HTERT RPE-1 (cell line): ENCODE measurements around the gene RASA3.
"Not testable (repeated sequence)": the region's sequence is repeated elsewhere in the genome, so short reads cannot be mapped to it uniquely, and the experiment has no call there.

Experiments
- in situ Hi-C: fragments of 300-500 bp; cut with MboI; formaldehyde crosslinking; loops from 4 replicates; pipeline ENCODE4 v1.14.3; 2020; ENCODE audit warnings: low sequenced_read_pairs

RASA3 gene

GRCh38 chr13:114155926-114156883 is 23.8 kb upstream of the RASA3 start:
- in situ Hi-C loops = no loop called here

GRCh38 chr13:114155320-114155719 is 22.9 kb upstream of the RASA3 start:
- in situ Hi-C loops = no loop called here

GRCh38 chr13:114154476-114154875 is 22.1 kb upstream of the RASA3 start:
- in situ Hi-C loops = no loop called here

- in situ Hi-C loops = no loop called here
Measured at GRCh38 chr13:114153485-114154080, 21.2 kb upstream of the RASA3 start.

GRCh38 chr13:114152831-114153371 is 20.5 kb upstream of the RASA3 start:
- in situ Hi-C loops = no loop called here

- in situ Hi-C loops = no loop called here
Measured at GRCh38 chr13:114152285-114152645, 19.8 kb upstream of the RASA3 start.

GRCh38 chr13:114151565-114152284 is 19.3 kb upstream of the RASA3 start:
- in situ Hi-C loops = no loop called here

GRCh38 chr13:114151031-114151430 is 18.6 kb upstream of the RASA3 start:
- in situ Hi-C loops = no loop called here

GRCh38 chr13:114149774-114150740 is 17.6 kb upstream of the RASA3 start:
- in situ Hi-C loops = no loop called here

GRCh38 chr13:114148886-114149285 is 16.5 kb upstream of the RASA3 start:
- in situ Hi-C loops = not testable (repeated sequence)

- in situ Hi-C loops = no loop called here
Measured at GRCh38 chr13:114148521-114148855, 16.1 kb upstream of the RASA3 start.

- in situ Hi-C loops = no loop called here
Measured at GRCh38 chr13:114147803-114148520, 15.5 kb upstream of the RASA3 start.

- in situ Hi-C loops = no loop called here
Measured at GRCh38 chr13:114146629-114147028, 14.2 kb upstream of the RASA3 start.

- in situ Hi-C loops = no loop called here
Measured at GRCh38 chr13:114146173-114146572, 13.8 kb upstream of the RASA3 start.

- in situ Hi-C loops = no loop called here
Measured at GRCh38 chr13:114145722-114146121, 13.3 kb upstream of the RASA3 start.

- in situ Hi-C loops = no loop called here
Measured at GRCh38 chr13:114145256-114145655, 12.8 kb upstream of the RASA3 start.

GRCh38 chr13:114144606-114145244 is 12.3 kb upstream of the RASA3 start:
- in situ Hi-C loops = no loop called here

- in situ Hi-C loops = no loop called here
Measured at GRCh38 chr13:114143806-114144605, 11.6 kb upstream of the RASA3 start.
